Sigmoid colon (tissue), 3 donors: ENCODE results near the gene SLC8A1.

Source experiments
- CTCF ChIP-seq, 4 experiments: fragments of 450-650 bp in 3 of 4; fragments of 200-600 bp in 1 of 4; IDR thresholded peaks; one replicate each; pipeline ENCODE4 v1.5.1; 2016 to 2019; ENCODE audit warnings: antibody characterized with exemption in 4 of 4, mild to moderate bottlenecking in 3 of 4, moderate library complexity in 2 of 4
- POLR2A ChIP-seq, 2 donors: fragments of 450-650 bp; IDR thresholded peaks; one replicate each; pipeline ENCODE4 v1.6.1; 2016; ENCODE audit warnings: antibody characterized with exemption in 2 of 2, mild to moderate bottlenecking in 2 of 2, moderate library complexity in 2 of 2

- TF ChIP-seq POLR2A (IDR thresholded peaks at IDR 0.05) (no peak), CTCF (IDR thresholded peaks at IDR 0.05) (no peak)
These were observed 5.0 kb upstream of the SLC8A1 start for GRCh38 chr2:40456926-40457325.
